ENCODE measurements around the gene NDUFV1.
"Not testable (repeated sequence)": the region's sequence is repeated elsewhere in the genome, so short reads cannot be mapped to it uniquely, and the experiment has no call there.

The NDUFV1 gene

GRCh38 chr11:67657300-67657699 lies 50.6 kb downstream of the NDUFV1 start:
- FAIRE-seq, result no peak

GRCh38 chr11:67659651-67660165 lies 53.0 kb downstream of the NDUFV1 start:
- not testable (repeated sequence) for FAIRE-seq

- not testable (repeated sequence) for FAIRE-seq
These were observed 54.0 kb downstream of the NDUFV1 start for GRCh38 chr11:67660752-67661151.

Data from endometrium (tissue), 2 donors.